ENCODE results near the gene MSI2.

- TF ChIP-seq CTCF (conservative IDR thresholded peaks at IDR 0.05; ENCODE audit: low read length) (no peak), EZH2phosphoT487 (IDR thresholded peaks at IDR 0.05; ENCODE audit: borderline replicate concordance, low read depth, low read length) (no peak)
Observed at GRCh38 chr17:57355090-57355859, 99.0 kb downstream of the MSI2 start.
